Keratinocyte (primary cell): ENCODE data around the gene RMP24.

ENCODE experiments used
- DNase-seq: peaks from one replicate; pipeline ENCODE4 v3.0.0-alpha.2; 2011; ENCODE audit warnings: low read depth, missing footprints, low spot score
- FAIRE-seq: peaks from 2 replicates; lab custom pipeline; 2011; peaks lifted over from hg19 to GRCh38; lab: Jason Lieb, UNC
- H2AFZ ChIP-seq: 2 replicates; pipeline ENCODE4 v1.6.0; 2012; ENCODE audit warnings: low read length, control low read depth, inconsistent platforms; ENCODE audit not compliant: control insufficient read depth
- H3K27ac ChIP-seq: 2 replicates; pipeline ENCODE4 v1.5.1; 2011; ENCODE audit warnings: low read length; ENCODE audit not compliant: control insufficient read depth, insufficient read depth
- H3K27me3 ChIP-seq: 3 replicates; pipeline ENCODE4 v1.6.0; 2011; ENCODE audit warnings: low read length; ENCODE audit not compliant: control insufficient read depth, insufficient read depth; ENCODE audit errors: extremely low read depth
- H3K36me3 ChIP-seq, 2 experiments: 2 replicates in 1 of 2; 3 replicates in 1 of 2; pipeline ENCODE4 v1.5.1; 2011; ENCODE audit warnings: low read length in 2 of 2, mild to moderate bottlenecking in 1 of 2; ENCODE audit not compliant: control insufficient read depth in 2 of 2, insufficient read depth in 2 of 2; ENCODE audit errors: extremely low read depth in 1 of 2
- H3K4me1 ChIP-seq: 3 replicates; pipeline ENCODE4 v1.5.1; 2011; ENCODE audit warnings: low read length; ENCODE audit not compliant: control insufficient read depth, insufficient read depth; ENCODE audit errors: extremely low read depth
- H3K4me2 ChIP-seq: 3 replicates; pipeline ENCODE4 v1.6.0; 2011; ENCODE audit warnings: low read depth, low read length; ENCODE audit not compliant: control insufficient read depth, insufficient read depth; ENCODE audit errors: extremely low read depth
- H3K4me3 ChIP-seq, 3 experiments: fragments of 200-600 bp in 1 of 3; sonication (generic) in 1 of 3; 2 replicates in 2 of 3; 3 replicates in 1 of 3; pipeline ENCODE4 v1.5.1; 2011 to 2016; ENCODE audit warnings: low read length in 3 of 3, mild to moderate bottlenecking in 3 of 3, control low read depth in 2 of 3, inconsistent platforms in 1 of 3, low read depth in 1 of 3, mixed read lengths in 1 of 3, mixed run types in 1 of 3, moderate library complexity in 1 of 3; ENCODE audit not compliant: control insufficient read depth in 2 of 3, insufficient read depth in 2 of 3; ENCODE audit errors: extremely low read depth in 1 of 3
- H3K79me2 ChIP-seq: 2 replicates; pipeline ENCODE4 v1.6.0; 2012; ENCODE audit warnings: low read length; ENCODE audit not compliant: control insufficient read depth, insufficient read depth
- H3K9ac ChIP-seq: 3 replicates; pipeline ENCODE4 v1.6.0; 2011; ENCODE audit warnings: low read length; ENCODE audit not compliant: control insufficient read depth, insufficient read depth; ENCODE audit errors: extremely low read depth
- H3K9me1 ChIP-seq: 3 replicates; pipeline ENCODE4 v1.6.0; 2011; ENCODE audit warnings: low read length; ENCODE audit not compliant: control insufficient read depth, insufficient read depth; ENCODE audit errors: extremely low read depth
- H3K9me3 ChIP-seq: 2 replicates; pipeline ENCODE4 v1.5.1; 2012; ENCODE audit warnings: low read depth, low read length; ENCODE audit not compliant: control insufficient read depth
- H4K20me1 ChIP-seq: 3 replicates; pipeline ENCODE4 v1.6.0; 2011; ENCODE audit warnings: low read length; ENCODE audit not compliant: control insufficient read depth, insufficient read depth; ENCODE audit errors: extremely low read depth
- CTCF ChIP-seq, 3 experiments: IDR thresholded peaks in 1 of 3; conservative IDR thresholded peaks in 1 of 3; optimal IDR thresholded peaks in 1 of 3; 2 replicates in 2 of 3; 3 replicates in 1 of 3; pipeline versions ENCODE3 to v1.5.1; 2011; ENCODE audit warnings: low read length in 3 of 3, mild to moderate bottlenecking in 3 of 3, moderate library complexity in 2 of 3, control low read depth in 1 of 3, inconsistent platforms in 1 of 3; ENCODE audit not compliant: insufficient read depth in 2 of 3; ENCODE audit errors: extremely low read depth in 1 of 3
- EZH2 ChIP-seq: IDR thresholded peaks from one replicate; pipeline ENCODE4 v1.6.1; 2012; ENCODE audit warnings: inconsistent platforms, mild to moderate bottlenecking, low read length, moderate library complexity
- dilution Hi-C: fragments of 300-500 bp; cut with MboI; formaldehyde crosslinking; loops from one replicate; pipeline ENCODE4 v1.7.0; 2020; ENCODE audit warnings: low sequenced_read_pairs; ENCODE audit not compliant: extremely low pct_ligation_motif_present

Gene RMP24

GRCh38 chr18:35938562-35938961 is 33.9 kb upstream of the RMP24 start:
- FAIRE-seq (peak; percentile 43), DNase-seq (no peak)
- H3K9me3 ChIP-seq, result no peaks in the 10 kb centered on the region
- no peak overlapping the region for H2AFZ ChIP-seq
- H3K9ac ChIP-seq, result no peak overlapping the region
- no peaks in the 10 kb centered on the region for H3K36me3 ChIP-seq
- no peaks in the 10 kb centered on the region for H4K20me1 ChIP-seq
- H3K27ac ChIP-seq, result peak overlapping the region; percentile 26
- H3K4me2 ChIP-seq, result no peak overlapping the region
- H3K4me1 ChIP-seq, result peaks cover 20% of the 10 kb centered on the region
- no peaks in the 10 kb centered on the region for H3K9me1 ChIP-seq
- H3K4me3 ChIP-seq, result no peak overlapping the region
- dilution Hi-C loops, result no loop called here
- no peaks in the 10 kb centered on the region for H3K79me2 ChIP-seq
- H3K27me3 ChIP-seq, result no peaks in the 10 kb centered on the region
- no peak for TF ChIP-seq CTCF (optimal IDR thresholded peaks at IDR 0.05 in 1 of 3, IDR thresholded peaks at IDR 0.05 in 1 of 3, conservative IDR thresholded peaks at IDR 0.05 in 1 of 3; ENCODE audit: extremely low read depth in 1 of 3, insufficient read depth in 2 of 3, low read length in 3 of 3)
- no peak for TF ChIP-seq EZH2

DNA sequence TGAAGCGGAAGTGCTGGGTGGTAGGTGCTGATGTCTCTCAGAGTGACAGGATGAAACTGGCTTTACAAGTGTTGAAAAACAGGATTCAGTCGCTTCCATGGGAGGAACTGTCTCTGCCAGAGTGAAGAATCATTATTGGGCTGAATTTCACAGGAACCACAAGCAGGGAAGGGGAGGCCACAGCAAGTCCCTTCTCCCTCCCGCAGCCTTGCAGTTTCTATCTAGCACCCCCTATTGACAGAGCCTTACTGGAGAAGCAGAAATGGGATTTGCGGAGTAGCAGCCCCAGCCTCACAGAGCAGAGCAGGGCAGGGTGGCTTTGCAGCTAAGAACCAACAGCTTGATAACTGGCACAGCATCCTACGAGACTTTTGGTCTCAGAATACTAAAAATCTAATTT is 33.3 kb upstream of the RMP24 start:
- H3K36me3 ChIP-seq, result no peaks in the 10 kb centered on the region
- no peaks in the 10 kb centered on the region for H3K9me1 ChIP-seq
- FAIRE-seq, result peak; percentile 32
- H3K79me2 ChIP-seq, result no peaks in the 10 kb centered on the region
- dilution Hi-C loops, result no loop called here
- no peaks in the 10 kb centered on the region for H3K27me3 ChIP-seq
- no peak overlapping the region for H3K4me3 ChIP-seq
- no peak for DNase-seq
- no peaks in the 10 kb centered on the region for H4K20me1 ChIP-seq
- H3K9me3 ChIP-seq, result no peaks in the 10 kb centered on the region
- H3K4me1 ChIP-seq, result peaks cover 18% of the 10 kb centered on the region
- peak overlapping the region; percentile 26 for H3K27ac ChIP-seq
- H3K9ac ChIP-seq, result no peak overlapping the region
- H2AFZ ChIP-seq, result peak overlapping the region; percentile 60
- no peak overlapping the region for H3K4me2 ChIP-seq
- TF ChIP-seq CTCF (optimal IDR thresholded peaks at IDR 0.05 in 1 of 3, IDR thresholded peaks at IDR 0.05 in 1 of 3, conservative IDR thresholded peaks at IDR 0.05 in 1 of 3; ENCODE audit: extremely low read depth in 1 of 3, insufficient read depth in 2 of 3, low read length in 3 of 3) (peak; percentile 19 to 59 (median 36)), EZH2 (no peak)
